ENCODE results near the gene TTC34.
"Not testable (repeated sequence)": the region's sequence is repeated elsewhere in the genome, so short reads cannot be mapped to it uniquely, and the experiment has no call there.

TTC34 gene

DNA sequence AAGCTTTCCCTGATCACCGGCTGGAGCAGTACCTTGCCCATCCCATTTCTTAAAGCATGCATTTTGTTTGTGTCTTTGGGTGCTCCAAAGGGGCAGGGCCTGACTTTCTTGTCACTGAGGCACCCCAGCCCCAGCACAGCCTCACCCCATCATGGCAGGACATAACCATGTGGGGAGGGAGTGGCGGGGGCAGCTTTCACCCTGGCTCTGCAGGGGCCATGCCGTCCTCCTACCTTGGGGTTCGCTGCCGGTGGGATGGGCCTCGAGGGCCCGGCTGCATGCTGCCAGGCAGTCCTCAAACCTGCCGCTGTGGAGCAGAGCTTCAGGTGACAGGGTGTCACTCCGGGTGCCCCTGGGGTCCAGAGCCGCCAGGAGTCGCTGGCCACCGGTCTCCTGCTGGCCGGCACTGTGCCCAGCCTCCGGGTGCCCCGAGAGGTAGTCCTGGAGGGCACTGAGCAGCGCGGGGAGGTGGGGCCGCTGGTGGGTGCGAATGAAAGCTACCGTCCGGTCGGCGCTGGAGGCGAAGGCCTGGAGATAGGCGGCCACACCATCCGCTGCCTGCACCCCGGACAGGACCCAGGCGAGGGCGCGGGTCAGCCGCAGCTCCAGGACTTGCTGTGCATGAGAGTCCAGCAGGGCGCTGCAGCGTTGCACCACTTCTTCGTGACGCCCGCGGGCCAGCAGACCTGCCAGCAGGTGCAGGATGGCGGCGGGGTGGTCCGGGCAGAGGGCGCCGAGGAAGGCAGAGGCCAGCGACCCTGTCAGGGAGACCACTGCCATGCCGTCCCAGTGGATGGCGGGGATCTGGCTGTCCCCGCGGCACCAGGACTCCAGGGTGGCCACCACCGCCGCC lies 1.5 kb downstream of the TTC34 start:
- DNase-seq (ENCODE audit: low read depth in 3 of 3, low spot score in 1 of 3), result no peak

DNA sequence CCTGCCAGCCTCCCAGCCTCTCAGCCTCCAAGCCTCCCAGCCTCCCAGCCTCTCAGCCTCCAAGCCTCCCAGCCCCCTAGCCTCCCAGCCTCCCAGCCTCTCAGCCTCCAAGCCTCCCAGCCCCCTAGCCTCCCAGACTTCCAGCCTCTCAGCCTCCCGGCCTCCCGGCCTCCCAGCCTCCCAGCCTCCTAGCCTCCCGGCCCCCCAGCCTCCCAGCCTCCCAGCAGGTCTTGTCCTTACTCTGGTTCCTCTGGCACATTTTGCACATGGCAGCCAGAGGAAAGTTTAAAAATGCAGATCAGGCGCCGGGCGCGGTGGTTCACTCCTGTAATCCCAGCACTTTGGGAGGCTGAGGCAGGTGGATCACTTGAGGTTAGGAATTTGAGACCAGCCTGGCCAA lies 2.5 kb downstream of the TTC34 start:
- not testable (repeated sequence) for DNase-seq (ENCODE audit: low read depth in 3 of 3, low spot score in 1 of 3)

DNA sequence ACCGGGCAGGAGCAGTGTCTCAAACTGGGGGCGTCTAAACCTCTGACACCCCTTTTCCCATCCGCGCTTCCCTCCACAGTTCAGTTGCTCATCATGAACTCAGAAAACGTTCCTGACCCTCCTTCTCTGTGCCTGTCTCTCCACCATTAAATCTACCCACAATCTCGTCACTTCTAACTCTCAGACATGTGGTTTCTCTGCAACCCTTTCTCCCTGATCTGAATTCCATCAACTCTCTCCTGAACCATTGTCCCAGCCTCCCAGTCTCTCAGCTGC lies 3.8 kb downstream of the TTC34 start:
- DNase-seq (ENCODE audit: low read depth in 3 of 3, low spot score in 1 of 3), result no peak

DNA sequence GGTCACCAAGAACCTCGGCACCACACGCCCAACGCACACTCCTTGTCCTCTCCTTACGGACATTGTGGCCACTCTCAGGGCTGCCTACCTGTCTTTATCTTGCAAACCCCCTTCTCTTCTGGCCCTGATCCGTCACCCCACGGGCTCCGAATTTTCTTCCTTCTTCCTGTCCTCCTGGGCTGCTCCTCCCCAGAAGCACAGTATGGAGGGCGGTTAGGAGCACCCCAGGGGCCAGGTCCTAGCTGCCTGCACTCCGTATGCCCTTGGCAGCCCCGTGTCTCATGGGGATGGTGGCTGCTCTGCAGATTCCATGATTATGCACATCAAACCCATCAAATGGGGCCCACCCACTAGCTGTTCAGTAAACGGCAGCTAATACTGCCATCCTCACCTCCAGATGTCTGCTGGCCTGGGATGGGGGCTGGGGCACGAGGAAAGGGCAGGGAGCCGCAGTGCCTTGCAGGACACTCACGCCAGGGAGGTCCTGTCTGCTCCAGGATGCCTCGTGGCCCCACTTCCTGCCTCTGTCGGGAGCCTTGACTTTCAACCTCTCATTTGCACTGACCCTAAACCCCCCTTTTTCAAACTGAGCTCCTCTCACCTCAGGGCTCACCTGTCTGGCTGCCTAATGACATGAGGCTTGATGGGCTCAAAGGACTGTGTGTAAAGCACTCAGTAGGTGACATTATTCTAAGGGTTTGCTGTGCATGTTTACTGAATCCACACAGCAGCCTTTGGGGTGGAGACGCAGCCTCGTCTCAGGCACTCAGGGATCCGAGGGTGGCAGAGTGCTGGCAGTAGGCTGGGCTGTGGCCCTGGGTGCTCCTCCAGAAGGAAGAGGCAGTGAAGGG lies 4.4 kb downstream of the TTC34 start:
- DNase-seq (ENCODE audit: low read depth in 3 of 3, low spot score in 1 of 3), result no peak

DNA sequence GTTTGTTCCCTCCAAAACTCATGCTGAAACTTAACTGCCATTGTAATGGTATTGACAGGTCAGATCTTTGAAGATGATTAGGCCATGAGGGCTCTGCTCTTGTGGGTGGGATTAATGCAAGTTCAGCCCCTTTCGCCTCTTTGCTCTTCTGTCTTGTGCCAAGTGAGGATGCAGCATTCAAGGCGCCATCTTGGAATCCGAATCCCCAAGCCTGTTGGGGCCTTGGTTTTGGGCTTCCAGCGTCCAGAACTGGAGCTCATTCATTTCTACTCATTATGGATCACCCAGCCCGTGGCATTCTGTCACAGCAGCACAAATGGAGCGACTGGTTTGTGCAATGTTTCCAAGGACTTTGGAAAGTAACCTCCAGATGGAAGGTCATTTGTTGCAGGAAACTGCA lies 5.6 kb downstream of the TTC34 start:
- no peak for DNase-seq (ENCODE audit: low read depth in 3 of 3, low spot score in 1 of 3)

DNA sequence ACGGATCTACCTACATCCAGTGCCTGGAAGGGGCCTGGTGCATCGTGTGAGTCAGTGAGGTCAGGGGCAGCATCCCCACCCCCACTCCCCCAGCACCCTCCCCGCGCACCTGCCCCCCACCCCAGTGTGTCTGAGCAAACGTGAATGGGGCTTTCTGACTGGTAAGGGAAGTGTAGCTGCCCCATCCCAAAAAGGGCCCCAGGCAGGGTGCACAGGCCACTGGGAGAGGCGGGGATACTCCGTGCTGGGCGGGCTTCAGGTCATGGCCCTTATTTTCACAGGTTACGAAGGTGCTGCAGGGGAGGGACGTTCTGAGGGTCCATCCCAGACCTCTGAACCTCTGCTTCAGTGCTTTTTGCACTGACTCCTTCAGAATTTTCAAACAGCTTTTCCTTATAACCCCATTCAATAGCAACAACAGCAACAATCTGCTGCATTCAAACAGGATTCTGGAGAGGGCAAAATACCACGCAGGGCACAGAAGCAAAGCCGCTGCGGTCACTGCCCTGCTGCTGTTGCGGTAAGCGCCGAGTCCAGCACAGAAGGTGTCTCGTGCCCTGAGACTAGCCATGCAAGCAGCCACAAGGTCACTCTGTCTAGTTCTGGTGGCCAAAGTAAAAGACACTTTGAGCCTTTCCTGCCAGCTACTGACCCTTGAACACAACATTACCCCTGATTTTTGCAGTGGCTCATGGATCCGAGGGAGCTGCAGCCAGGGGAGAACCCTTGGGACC lies 10.3 kb downstream of the TTC34 start:
- no peak for DNase-seq (ENCODE audit: low read depth in 3 of 3, low spot score in 1 of 3)

DNA sequence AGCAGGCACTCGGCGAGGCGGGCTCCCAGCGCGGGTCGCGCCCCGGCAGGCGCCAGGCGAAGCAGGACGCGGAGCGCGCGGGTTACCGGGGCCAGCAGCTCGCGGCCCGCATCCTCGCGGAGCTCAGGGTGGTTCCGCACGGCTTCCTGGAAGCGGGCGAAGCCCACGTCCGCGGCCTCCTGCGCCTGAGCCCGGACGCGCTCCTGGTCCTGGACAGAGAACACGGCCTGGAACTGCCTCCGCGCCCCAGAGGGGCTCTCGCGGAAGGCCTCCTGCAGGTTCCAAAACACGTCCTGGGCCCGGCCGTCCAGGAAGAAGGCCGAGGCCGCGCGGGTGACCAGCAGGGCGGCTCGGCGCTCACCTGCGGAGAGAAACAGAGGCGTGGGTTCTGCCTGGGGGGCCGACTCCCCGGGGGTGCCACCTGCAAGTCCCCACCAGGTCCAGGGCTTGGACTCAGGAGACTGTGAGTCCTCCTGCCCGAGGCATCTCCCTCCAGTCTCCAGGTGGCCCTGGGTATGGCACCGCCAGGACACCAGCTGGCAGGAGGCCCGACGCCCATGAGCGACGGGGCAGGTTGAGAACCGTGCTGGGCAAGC lies 11.4 kb downstream of the TTC34 start:
- no peak for DNase-seq (ENCODE audit: low read depth in 3 of 3, low spot score in 1 of 3)

DNA sequence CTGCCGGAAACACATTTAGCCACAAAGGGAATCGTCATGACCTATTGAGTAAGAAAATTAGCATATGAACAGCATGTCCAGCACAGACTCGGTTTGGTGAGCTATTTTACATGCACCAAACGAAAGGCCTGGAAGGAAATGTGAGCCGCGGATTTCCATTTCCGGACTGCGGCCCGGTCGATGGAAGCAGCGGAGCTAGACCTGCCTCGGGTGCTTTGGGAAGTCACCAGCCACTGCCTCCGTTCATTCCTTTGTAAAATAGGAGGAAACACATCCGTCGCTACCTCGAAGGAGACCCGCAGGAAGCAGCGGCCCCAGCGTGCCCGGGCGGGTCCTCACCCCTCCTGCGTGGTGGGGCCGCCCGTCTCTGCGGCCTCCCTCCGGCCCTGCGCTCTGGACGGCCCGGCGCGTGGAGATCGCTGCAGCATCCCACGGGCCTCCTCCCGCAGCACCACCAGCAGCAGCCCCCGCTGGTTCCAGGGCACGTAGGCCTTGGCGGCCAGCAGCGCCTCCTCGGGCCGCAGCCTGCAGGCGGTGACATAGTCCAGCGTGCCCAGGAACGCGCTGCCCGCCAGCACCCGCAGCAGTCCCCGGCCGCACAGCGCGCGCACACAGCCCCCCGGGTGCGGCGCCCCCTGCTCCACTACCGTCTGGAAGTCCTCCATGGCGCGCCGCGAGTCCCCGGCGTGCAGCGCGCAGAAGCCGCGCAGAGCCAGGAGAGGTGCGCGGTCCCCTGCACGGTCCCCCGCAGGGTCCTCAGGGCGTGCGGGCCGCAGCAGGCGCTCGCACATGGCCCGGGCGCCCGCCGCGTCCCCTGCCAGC lies 12.1 kb downstream of the TTC34 start:
- DNase-seq (ENCODE audit: low read depth in 3 of 3, low spot score in 1 of 3), result no peak

DNA sequence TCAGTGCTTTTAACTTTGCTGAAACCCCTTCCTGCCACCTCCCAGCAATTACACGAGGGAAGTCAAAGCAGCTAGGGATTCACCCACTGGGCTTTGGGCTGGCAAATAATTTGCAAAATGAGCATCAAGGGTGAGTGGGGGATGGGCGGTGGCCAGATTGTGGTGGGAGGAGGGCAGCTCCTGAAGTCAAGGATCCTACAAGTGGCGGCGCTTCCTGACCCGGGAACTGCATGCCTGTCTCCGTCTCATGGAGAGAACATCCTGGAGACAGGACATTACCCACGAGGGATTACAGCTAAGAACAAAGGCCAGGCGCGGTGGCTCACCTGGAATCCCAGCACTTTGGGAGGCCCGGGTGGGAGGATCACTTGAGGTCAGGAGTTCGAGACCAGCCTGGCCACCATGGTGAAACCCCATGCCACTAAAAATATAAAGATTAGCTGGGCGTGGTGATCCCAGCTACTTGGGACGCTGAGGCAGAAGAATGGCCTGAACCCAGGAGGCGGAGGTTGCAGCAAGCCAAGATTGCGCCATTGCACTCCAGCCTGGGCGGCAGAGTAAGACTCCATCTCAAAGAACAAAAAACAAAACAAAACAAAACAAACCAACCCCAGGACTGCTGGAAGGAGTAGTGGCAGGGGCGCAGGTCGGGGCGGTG lies 12.9 kb downstream of the TTC34 start:
- DNase-seq (ENCODE audit: low read depth in 3 of 3, low spot score in 1 of 3), result no peak

DNA sequence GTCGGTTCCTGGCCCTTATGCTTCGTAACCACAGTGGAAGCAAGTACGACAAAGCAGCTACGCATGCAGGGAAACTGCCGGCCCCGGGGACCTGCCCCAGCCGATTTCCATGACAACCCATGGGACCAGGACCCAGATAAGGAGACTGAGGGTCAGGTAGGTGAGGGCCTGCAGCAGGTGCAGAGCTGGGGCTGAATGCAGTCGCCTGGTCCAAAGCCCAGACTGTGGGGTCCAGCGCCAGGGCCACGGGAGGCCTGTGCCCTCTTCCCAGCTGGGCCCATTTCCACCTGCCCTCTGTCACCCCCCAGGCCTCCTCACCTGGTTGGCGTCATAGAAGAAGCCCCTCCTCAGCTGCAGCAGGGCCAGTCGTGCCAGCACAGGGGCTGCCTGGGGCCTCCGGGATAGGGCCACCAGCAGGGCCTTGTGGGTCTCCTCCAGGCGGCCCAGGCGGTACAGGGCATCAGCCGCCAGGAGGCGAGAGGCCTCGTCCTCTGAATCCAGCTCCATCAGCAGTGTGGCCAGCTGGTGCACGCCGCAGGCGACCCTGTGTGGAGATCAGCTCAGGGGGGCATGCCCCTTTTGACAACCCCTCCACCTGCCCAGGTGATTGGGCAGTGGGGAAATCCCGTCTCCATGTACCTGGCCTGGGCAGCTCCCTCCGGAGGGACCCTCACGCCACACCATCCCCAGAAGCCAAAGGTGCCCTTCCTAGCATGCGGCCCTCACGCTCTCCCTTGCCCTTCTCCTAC lies 14.2 kb downstream of the TTC34 start:
- no peak for DNase-seq (ENCODE audit: low read depth in 3 of 3, low spot score in 1 of 3)

DNA sequence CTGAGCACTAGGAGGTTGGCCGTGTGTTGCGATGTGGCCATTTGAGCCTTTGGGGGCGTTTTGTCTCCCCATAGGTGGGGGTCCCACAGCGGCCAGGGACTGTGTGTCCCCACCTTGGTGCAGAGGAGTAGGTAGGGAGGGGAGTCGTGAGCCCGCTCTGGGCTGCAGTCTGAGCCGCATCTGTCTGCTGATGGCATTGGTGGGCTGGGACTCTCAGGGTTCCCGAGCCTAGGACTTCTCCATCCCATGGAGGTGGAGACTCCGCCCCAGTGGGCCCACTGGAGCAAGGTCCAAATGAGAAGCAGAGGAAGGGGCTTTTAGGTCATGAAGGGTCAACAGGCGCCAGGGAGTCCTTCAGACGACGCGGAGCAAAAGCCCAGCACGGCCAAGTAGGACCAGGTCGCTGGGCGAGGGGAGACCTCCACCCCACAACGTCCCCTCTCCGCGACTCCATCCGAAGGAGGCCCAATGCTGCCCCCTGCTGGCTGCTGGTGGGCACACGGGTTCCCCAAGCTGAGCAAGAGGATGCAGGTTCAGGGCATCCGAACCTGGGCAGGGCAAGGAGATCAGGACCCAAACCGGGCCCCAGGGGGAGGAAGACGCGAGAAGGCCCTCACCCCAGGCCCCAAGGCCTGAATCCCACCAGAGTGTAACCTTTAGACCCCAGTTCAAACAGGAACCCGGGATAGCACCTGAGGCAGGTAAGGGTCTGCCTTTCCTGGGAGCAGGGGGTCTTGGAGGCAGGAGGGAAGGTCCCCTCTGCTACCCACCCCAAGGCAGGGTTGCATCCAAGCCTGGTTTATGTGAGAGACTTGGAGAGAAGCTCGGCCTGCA lies 14.9 kb downstream of the TTC34 start:
- DNase-seq (ENCODE audit: low read depth in 3 of 3, low spot score in 1 of 3), result peak; percentile 22 to 79 (median 43)

DNA sequence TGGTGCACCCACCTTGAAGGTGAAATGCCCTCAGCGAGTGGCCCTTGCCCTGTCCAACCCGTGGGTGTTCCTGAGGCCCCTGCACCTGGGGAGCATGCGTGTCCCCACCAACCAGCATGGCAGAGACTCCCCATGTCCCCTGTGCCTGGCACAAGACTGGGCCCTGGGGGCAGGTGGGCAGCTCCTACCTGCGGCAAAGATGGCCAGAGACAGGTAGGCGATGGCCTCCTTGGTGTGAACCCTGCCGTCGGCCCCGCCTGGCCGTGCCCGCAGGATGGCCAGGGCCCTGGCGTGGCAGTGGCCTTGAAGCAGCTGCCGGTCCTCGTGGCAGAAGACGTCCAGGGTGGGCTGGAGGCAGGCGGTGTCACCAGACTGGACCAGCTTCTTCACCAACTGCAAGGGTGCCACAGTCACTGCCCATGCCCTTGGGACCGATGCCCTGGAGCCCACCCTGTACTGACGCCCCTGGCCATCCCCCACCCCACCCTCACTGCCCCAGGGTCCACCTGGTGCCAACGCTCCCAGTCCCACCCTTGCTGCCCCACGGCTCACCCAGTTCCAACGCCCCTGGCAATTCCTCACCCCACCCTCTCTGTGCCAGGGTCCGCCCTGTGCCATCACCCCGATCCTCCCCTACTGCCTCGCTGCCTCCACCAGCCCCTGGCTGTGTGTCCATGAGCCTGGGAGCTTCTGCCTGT lies 15.7 kb downstream of the TTC34 start:
- DNase-seq (ENCODE audit: low read depth in 3 of 3, low spot score in 1 of 3), result no peak

DNA sequence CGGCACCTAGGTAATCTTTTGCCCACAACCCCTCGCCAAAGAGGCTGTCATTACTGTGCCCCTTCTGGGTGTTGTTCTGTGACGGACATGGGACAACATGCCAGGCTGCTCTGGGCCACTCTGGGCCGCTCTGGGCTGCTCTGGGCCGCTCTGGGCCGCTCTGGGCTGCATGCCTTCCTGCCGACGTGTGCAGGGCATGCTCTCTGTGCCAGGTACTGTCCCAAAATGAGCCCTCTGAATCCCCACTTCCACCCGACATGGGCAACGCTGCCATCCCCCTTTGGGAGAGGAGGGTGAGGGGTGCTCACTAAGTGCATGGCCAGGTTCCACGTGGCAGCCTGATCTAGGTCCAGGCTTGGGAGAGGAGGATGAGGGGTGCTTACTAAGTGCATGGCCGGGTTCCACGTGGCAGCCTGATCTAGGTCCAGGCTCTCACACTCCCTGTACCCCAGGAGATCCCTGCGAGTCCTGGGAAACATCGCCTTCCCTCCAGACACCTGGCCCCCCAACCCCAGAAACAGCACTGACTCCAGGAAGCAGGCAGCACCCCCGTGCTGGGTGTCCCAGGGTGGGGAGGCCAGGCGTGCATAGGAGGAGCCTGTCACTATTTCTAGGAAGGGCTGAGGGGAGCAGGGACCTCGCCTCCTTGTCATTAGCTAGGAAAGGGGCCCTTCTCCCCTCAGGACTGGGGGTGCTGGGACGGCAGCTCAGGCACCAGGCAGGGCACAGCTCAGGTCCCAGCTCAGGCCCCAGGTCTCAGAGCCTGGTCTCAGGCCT lies 16.5 kb downstream of the TTC34 start:
- DNase-seq (ENCODE audit: low read depth in 3 of 3, low spot score in 1 of 3), result no peak

DNA sequence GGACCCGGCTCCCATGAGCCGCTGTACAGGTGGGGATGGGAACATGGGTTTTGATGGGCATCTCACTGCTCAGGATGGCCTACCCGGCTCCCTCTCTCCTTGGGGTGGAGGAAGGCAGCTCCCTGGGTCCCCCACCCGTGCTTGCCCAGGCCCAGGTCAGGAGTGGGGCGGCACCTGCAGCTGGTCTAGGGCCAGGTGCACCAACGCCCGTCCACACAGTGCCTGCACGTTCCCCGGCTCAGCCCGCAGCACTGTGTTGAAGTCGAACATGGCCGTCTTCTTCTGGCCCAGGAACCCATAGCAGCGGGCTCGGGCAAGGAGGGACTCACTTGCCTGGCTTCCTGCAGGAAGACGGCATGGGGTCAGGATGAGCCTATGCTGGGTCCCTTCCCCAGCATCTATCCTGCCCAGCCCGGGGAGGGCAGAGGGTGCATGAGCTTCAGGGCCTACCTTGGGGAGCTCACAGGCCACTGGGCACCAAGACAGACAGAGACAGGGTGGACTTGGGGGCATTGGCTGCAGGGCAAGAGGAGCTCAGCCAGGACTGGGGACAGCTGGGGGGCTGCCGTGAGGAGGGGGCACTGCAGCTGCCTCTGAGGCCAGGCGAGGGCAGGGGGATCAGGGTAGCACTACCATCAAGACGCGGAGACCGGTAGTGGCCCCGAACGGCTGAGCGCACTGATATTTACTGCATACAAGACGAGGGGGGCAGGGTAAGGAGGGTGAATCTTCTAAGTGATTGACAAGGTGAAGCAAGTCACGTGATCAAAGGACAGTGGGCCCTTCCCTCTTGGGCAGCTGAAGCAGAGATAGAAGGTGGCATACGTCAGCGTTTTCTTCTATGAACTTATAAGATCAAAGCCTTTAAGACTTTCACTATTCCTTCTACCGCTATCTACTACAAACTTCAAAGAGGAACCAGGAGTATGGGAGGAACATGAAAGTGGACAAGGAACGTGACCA lies 17.8 kb downstream of the TTC34 start:
- no peak for DNase-seq (ENCODE audit: low read depth in 3 of 3, low spot score in 1 of 3)

DNA sequence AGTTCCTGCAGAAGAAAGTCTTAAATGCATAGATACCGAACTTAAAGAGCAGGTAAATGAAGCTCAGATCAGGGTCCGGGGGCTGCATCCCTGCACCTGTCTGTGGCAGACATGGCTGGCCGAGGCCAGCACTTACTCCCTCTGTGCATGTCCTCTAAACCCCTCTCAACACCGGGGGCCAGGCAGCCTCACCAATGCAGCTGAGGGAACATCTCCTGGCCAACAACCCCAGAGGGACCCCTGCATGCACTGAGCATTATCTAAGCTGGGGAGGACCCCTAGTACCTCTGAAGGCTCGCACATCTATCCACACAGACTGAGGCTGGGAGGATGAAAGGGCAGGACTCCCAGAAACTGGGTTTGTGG lies 18.4 kb downstream of the TTC34 start:
- DNase-seq (ENCODE audit: low read depth in 3 of 3, low spot score in 1 of 3), result no peak

DNA sequence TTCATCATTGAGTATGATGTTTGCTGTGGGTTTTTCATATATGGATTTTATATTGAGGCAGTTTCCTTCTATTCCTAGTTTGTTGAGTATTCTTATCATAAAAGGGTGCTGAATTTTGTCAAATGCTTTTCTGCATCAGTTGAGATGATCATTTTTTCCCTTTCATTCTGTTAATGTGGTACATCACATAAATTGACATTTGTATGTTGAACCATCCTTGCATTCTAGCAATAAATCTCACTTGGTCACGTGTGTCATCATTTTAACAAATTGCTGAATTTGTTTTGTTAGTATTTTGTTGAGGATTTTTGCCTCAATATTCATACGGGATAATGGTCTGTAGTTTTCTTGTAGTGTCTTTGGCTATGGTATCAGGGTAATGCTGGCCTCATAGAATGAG lies 19.9 kb downstream of the TTC34 start:
- no peak for DNase-seq (ENCODE audit: low read depth in 3 of 3, low spot score in 1 of 3)
